ENCODE measurements around the gene LDLRAD4. TPM values are rescaled to one million over a fixed set of nuclear protein-coding genes. Genes with fewer than 3 reads are reported as not detected.
"Not testable (repeated sequence)": the region's sequence is repeated elsewhere in the genome, so short reads cannot be mapped to it uniquely, and the experiment has no call there.

The LDLRAD4 gene
- total RNA-seq, 1 donor from 2014 or later, result 18.3 TPM

- Histone ChIP-seq H3K27ac (ENCODE audit: low read depth, low read length) (no peak overlapping the region), H3K9ac (ENCODE audit: low read depth in 1 of 3, low read length in 3 of 3) (no peak overlapping the region), H3K36me3 (ENCODE audit: control insufficient read depth in 3 of 3, insufficient read depth in 3 of 3, low read length in 3 of 3) (peaks cover 0 to 3% (median 2%) of the 10 kb centered on the region in 3 donors), H3K27me3 (ENCODE audit: control insufficient read depth in 3 of 3, insufficient read depth in 3 of 3, low read length in 3 of 3) (no peaks in the 10 kb centered on the region), H3K4me1 (ENCODE audit: control insufficient read depth in 3 of 3, insufficient read depth in 3 of 3, low read length in 3 of 3) (peaks cover 10 to 16% (median 14%) of the 10 kb centered on the region in 3 donors), H3K9me3 (ENCODE audit: control insufficient read depth in 3 of 3, low read length in 3 of 3) (no peaks in the 10 kb centered on the region), H3K4me3 (ENCODE audit: low read length in 3 of 3) (no peak overlapping the region)
Observed at GRCh38 chr18:13660510-13660909, 441.9 kb downstream of the LDLRAD4 start.

GRCh38 chr18:13661051-13661778, 442.7 kb downstream of the LDLRAD4 start:
- Histone ChIP-seq H3K27ac (ENCODE audit: low read depth, low read length) (no peak overlapping the region), H3K27me3 (ENCODE audit: control insufficient read depth in 3 of 3, insufficient read depth in 3 of 3, low read length in 3 of 3) (no peaks in the 10 kb centered on the region), H3K4me3 (ENCODE audit: low read length in 3 of 3) (no peak overlapping the region), H3K9ac (ENCODE audit: low read depth in 1 of 3, low read length in 3 of 3) (no peak overlapping the region), H3K9me3 (ENCODE audit: control insufficient read depth in 3 of 3, low read length in 3 of 3) (no peaks in the 10 kb centered on the region), H3K4me1 (ENCODE audit: control insufficient read depth in 3 of 3, insufficient read depth in 3 of 3, low read length in 3 of 3) (peaks cover 10 to 16% (median 14%) of the 10 kb centered on the region in 3 donors), H3K36me3 (ENCODE audit: control insufficient read depth in 3 of 3, insufficient read depth in 3 of 3, low read length in 3 of 3) (peaks cover 2 to 5% (median 4%) of the 10 kb centered on the region in 3 donors)

- Histone ChIP-seq H3K9ac (ENCODE audit: low read depth in 1 of 3, low read length in 3 of 3) (no peak overlapping the region), H3K27ac (ENCODE audit: low read depth, low read length) (no peak overlapping the region)
Observed at GRCh38 chr18:13661779-13662256, 443.3 kb downstream of the LDLRAD4 start.

GRCh38 chr18:13672657-13673056, 454.1 kb downstream of the LDLRAD4 start:
- Histone ChIP-seq H3K4me1 (ENCODE audit: control insufficient read depth in 3 of 3, insufficient read depth in 3 of 3, low read length in 3 of 3) (no peaks in the 10 kb centered on the region), H3K27me3 (ENCODE audit: control insufficient read depth in 3 of 3, insufficient read depth in 3 of 3, low read length in 3 of 3) (no peaks in the 10 kb centered on the region), H3K27ac (ENCODE audit: low read depth, low read length) (no peak overlapping the region), H3K9ac (ENCODE audit: low read depth in 1 of 3, low read length in 3 of 3) (no peak overlapping the region), H3K36me3 (ENCODE audit: control insufficient read depth in 3 of 3, insufficient read depth in 3 of 3, low read length in 3 of 3) (no peaks in the 10 kb centered on the region), H3K4me3 (ENCODE audit: low read length in 3 of 3) (no peak overlapping the region), H3K9me3 (ENCODE audit: control insufficient read depth in 3 of 3, low read length in 3 of 3) (no peaks in the 10 kb centered on the region)

More at GRCh38 chr18:13661779-13662256, 443.3 kb downstream of the LDLRAD4 start:
- no peaks in the 10 kb centered on the region for H3K27me3 ChIP-seq (ENCODE audit: control insufficient read depth in 3 of 3, insufficient read depth in 3 of 3, low read length in 3 of 3)
- peaks cover 10 to 16% (median 14%) of the 10 kb centered on the region in 3 donors for H3K4me1 ChIP-seq (ENCODE audit: control insufficient read depth in 3 of 3, insufficient read depth in 3 of 3, low read length in 3 of 3)
- peaks cover 2 to 8% (median 5%) of the 10 kb centered on the region in 3 donors for H3K36me3 ChIP-seq (ENCODE audit: control insufficient read depth in 3 of 3, insufficient read depth in 3 of 3, low read length in 3 of 3)
- no peak overlapping the region for H3K4me3 ChIP-seq (ENCODE audit: low read length in 3 of 3)
- H3K9me3 ChIP-seq (ENCODE audit: control insufficient read depth in 3 of 3, low read length in 3 of 3), result no peaks in the 10 kb centered on the region

GRCh38 chr18:13676471-13676870, 457.9 kb downstream of the LDLRAD4 start:
- Histone ChIP-seq H3K27me3 (ENCODE audit: control insufficient read depth in 3 of 3, insufficient read depth in 3 of 3, low read length in 3 of 3) (no peaks in the 10 kb centered on the region), H3K4me1 (ENCODE audit: control insufficient read depth in 3 of 3, insufficient read depth in 3 of 3, low read length in 3 of 3) (peaks cover 3 to 14% (median 5%) of the 10 kb centered on the region in 3 donors), H3K36me3 (ENCODE audit: control insufficient read depth in 3 of 3, insufficient read depth in 3 of 3, low read length in 3 of 3) (no peaks in the 10 kb centered on the region), H3K9me3 (ENCODE audit: control insufficient read depth in 3 of 3, low read length in 3 of 3) (no peaks in the 10 kb centered on the region), H3K27ac (ENCODE audit: low read depth, low read length) (no peak overlapping the region), H3K9ac (ENCODE audit: low read depth in 1 of 3, low read length in 3 of 3) (no peak overlapping the region), H3K4me3 (ENCODE audit: low read length in 3 of 3) (no peak overlapping the region)

GRCh38 chr18:13677350-13677749, 458.8 kb downstream of the LDLRAD4 start:
- peaks cover 3 to 16% (median 5%) of the 10 kb centered on the region in 3 donors for H3K4me1 ChIP-seq (ENCODE audit: control insufficient read depth in 3 of 3, insufficient read depth in 3 of 3, low read length in 3 of 3)
- H3K9ac ChIP-seq (ENCODE audit: low read depth in 1 of 3, low read length in 3 of 3); H3K27ac ChIP-seq (ENCODE audit: low read depth, low read length); H3K9me3 ChIP-seq (ENCODE audit: control insufficient read depth in 3 of 3, low read length in 3 of 3); H3K4me3 ChIP-seq (ENCODE audit: low read length in 3 of 3); H3K36me3 ChIP-seq (ENCODE audit: control insufficient read depth in 3 of 3, insufficient read depth in 3 of 3, low read length in 3 of 3); H3K27me3 ChIP-seq (ENCODE audit: control insufficient read depth in 3 of 3, insufficient read depth in 3 of 3, low read length in 3 of 3): not testable (repeated sequence)

- Histone ChIP-seq H3K27ac (ENCODE audit: low read depth, low read length) (no peak overlapping the region), H3K9me3 (ENCODE audit: control insufficient read depth in 3 of 3, low read length in 3 of 3) (no peaks in the 10 kb centered on the region), H3K4me3 (ENCODE audit: low read length in 3 of 3) (no peak overlapping the region), H3K27me3 (ENCODE audit: control insufficient read depth in 3 of 3, insufficient read depth in 3 of 3, low read length in 3 of 3) (no peaks in the 10 kb centered on the region), H3K9ac (ENCODE audit: low read depth in 1 of 3, low read length in 3 of 3) (no peak overlapping the region), H3K4me1 (ENCODE audit: control insufficient read depth in 3 of 3, insufficient read depth in 3 of 3, low read length in 3 of 3) (peaks cover 3 to 16% (median 5%) of the 10 kb centered on the region in 3 donors), H3K36me3 (ENCODE audit: control insufficient read depth in 3 of 3, insufficient read depth in 3 of 3, low read length in 3 of 3) (no peaks in the 10 kb centered on the region)
Observed at GRCh38 chr18:13680612-13681011, 462.1 kb downstream of the LDLRAD4 start.

- no peak overlapping the region for H3K27ac ChIP-seq (ENCODE audit: low read depth, low read length)
- H3K27me3 ChIP-seq (ENCODE audit: control insufficient read depth in 3 of 3, insufficient read depth in 3 of 3, low read length in 3 of 3), result no peaks in the 10 kb centered on the region
- no peaks in the 10 kb centered on the region for H3K9me3 ChIP-seq (ENCODE audit: control insufficient read depth in 3 of 3, low read length in 3 of 3)
- H3K36me3 ChIP-seq (ENCODE audit: control insufficient read depth in 3 of 3, insufficient read depth in 3 of 3, low read length in 3 of 3), result no peaks in the 10 kb centered on the region
- H3K4me3 ChIP-seq (ENCODE audit: low read length in 3 of 3), result no peak overlapping the region
- H3K4me1 ChIP-seq (ENCODE audit: control insufficient read depth in 3 of 3, insufficient read depth in 3 of 3, low read length in 3 of 3), result peaks cover 3 to 16% (median 5%) of the 10 kb centered on the region in 3 donors
- no peak overlapping the region for H3K9ac ChIP-seq (ENCODE audit: low read depth in 1 of 3, low read length in 3 of 3)
Observed at GRCh38 chr18:13681701-13682100, 463.1 kb downstream of the LDLRAD4 start.

- Histone ChIP-seq H3K9ac (ENCODE audit: low read depth in 1 of 3, low read length in 3 of 3) (no peak overlapping the region), H3K4me3 (ENCODE audit: low read length in 3 of 3) (no peak overlapping the region), H3K4me1 (ENCODE audit: control insufficient read depth in 3 of 3, insufficient read depth in 3 of 3, low read length in 3 of 3) (peaks cover 3 to 16% (median 10%) of the 10 kb centered on the region in 3 donors), H3K27ac (ENCODE audit: low read depth, low read length) (no peak overlapping the region), H3K27me3 (ENCODE audit: control insufficient read depth in 3 of 3, insufficient read depth in 3 of 3, low read length in 3 of 3) (no peaks in the 10 kb centered on the region), H3K9me3 (ENCODE audit: control insufficient read depth in 3 of 3, low read length in 3 of 3) (no peaks in the 10 kb centered on the region), H3K36me3 (ENCODE audit: control insufficient read depth in 3 of 3, insufficient read depth in 3 of 3, low read length in 3 of 3) (no peaks in the 10 kb centered on the region)
Observed at GRCh38 chr18:13684546-13684945, 466.0 kb downstream of the LDLRAD4 start.

All from skeletal muscle tissue (tissue), 4 donors.